Measurements from ENCODE around the gene NELFE. TPM values are rescaled to one million over a fixed set of nuclear protein-coding genes. Genes with fewer than 3 reads are reported as not detected.
"Not testable (repeated sequence)": the region's sequence is repeated elsewhere in the genome, so short reads cannot be mapped to it uniquely, and the experiment has no call there.

Gene NELFE
- total RNA-seq, 2 donors from 2014 or later, result 90.3 to 132 TPM

GRCh38 chr6:31908791-31909190 lies 50.0 kb downstream of the NELFE start:
- no peak overlapping the region for H3K4me3 ChIP-seq (ENCODE audit: low read length)
- H3K27me3 ChIP-seq (ENCODE audit: control insufficient read depth, insufficient read depth, low read length, poor library complexity, severe bottlenecking), result no peaks in the 10 kb centered on the region
- no peaks in the 10 kb centered on the region for H3K9me3 ChIP-seq (ENCODE audit: control insufficient read depth, low read length)
- H3K4me1 Mint-ChIP-seq, result peaks cover 9% of the 10 kb centered on the region
- no peak for DNase-seq
- H3K27me3 Mint-ChIP-seq (ENCODE audit: insufficient read depth), result peaks cover 3% of the 10 kb centered on the region
- peaks cover 2% of the 10 kb centered on the region for H3K4me1 ChIP-seq (ENCODE audit: control insufficient read depth, insufficient read depth, low read length)
- no peaks in the 10 kb centered on the region for H3K36me3 ChIP-seq (ENCODE audit: control insufficient read depth, insufficient read depth, low read length)
- no peak overlapping the region for H3K27ac ChIP-seq (ENCODE audit: low read depth, low read length)
- H3K4me3 Mint-ChIP-seq, result no peak overlapping the region
- no peaks in the 10 kb centered on the region for H3K9me3 Mint-ChIP-seq
- no peaks in the 10 kb centered on the region for H3K36me3 Mint-ChIP-seq (ENCODE audit: low read depth)
- H3K27ac Mint-ChIP-seq, result no peak overlapping the region
- no peak for TF ChIP-seq CTCF (conservative IDR thresholded peaks at IDR 0.05)
- no peak overlapping the region for H3K9ac ChIP-seq (ENCODE audit: extremely low read depth, low read length, poor library complexity, severe bottlenecking)
- WGBS, 2 experiments (ENCODE audit: insufficient coverage in 1 of 2, insufficient read length in 1 of 2), result 92 to 94% methylated on average over 4 of the region's 4 CpGs

- not testable (repeated sequence) for H3K9me3 ChIP-seq (ENCODE audit: control insufficient read depth, low read length); H3K9ac ChIP-seq (ENCODE audit: extremely low read depth, low read length, poor library complexity, severe bottlenecking); H3K4me3 Mint-ChIP-seq; H3K27ac Mint-ChIP-seq; H3K9me3 Mint-ChIP-seq; H3K27me3 Mint-ChIP-seq (ENCODE audit: insufficient read depth); DNase-seq; H3K27ac ChIP-seq (ENCODE audit: low read depth, low read length); H3K27me3 ChIP-seq (ENCODE audit: control insufficient read depth, insufficient read depth, low read length, poor library complexity, severe bottlenecking); H3K36me3 Mint-ChIP-seq (ENCODE audit: low read depth); H3K4me1 ChIP-seq (ENCODE audit: control insufficient read depth, insufficient read depth, low read length); H3K36me3 ChIP-seq (ENCODE audit: control insufficient read depth, insufficient read depth, low read length); H3K4me3 ChIP-seq (ENCODE audit: low read length)
- WGBS, 2 experiments (ENCODE audit: insufficient coverage in 1 of 2, insufficient read length in 1 of 2), result 98% methylated on average over 5 of the region's 5 CpGs; no CpG with 5 or more reads in 1 of the 2 experiments
- H3K4me1 Mint-ChIP-seq, result peaks cover 12% of the 10 kb centered on the region
These were observed 50.5 kb downstream of the NELFE start for GRCh38 chr6:31908255-31908654.

GRCh38 chr6:31907158-31907813 lies 51.5 kb downstream of the NELFE start:
- Mint-ChIP-seq H3K36me3 (ENCODE audit: low read depth) (no peaks in the 10 kb centered on the region), H3K27ac (no peak overlapping the region), H3K9me3 (no peaks in the 10 kb centered on the region), H3K4me3 (no peak overlapping the region), H3K27me3 (ENCODE audit: insufficient read depth) (peaks cover 2% of the 10 kb centered on the region), H3K4me1 (peaks cover 20% of the 10 kb centered on the region)
- Histone ChIP-seq H3K4me1 (ENCODE audit: control insufficient read depth, insufficient read depth, low read length) (peaks cover 2% of the 10 kb centered on the region), H3K27ac (ENCODE audit: low read depth, low read length) (no peak overlapping the region), H3K9me3 (ENCODE audit: control insufficient read depth, low read length) (no peaks in the 10 kb centered on the region), H3K27me3 (ENCODE audit: control insufficient read depth, insufficient read depth, low read length, poor library complexity, severe bottlenecking) (no peaks in the 10 kb centered on the region), H3K4me3 (ENCODE audit: low read length) (no peak overlapping the region), H3K36me3 (ENCODE audit: control insufficient read depth, insufficient read depth, low read length) (no peaks in the 10 kb centered on the region), H3K9ac (ENCODE audit: extremely low read depth, low read length, poor library complexity, severe bottlenecking) (no peak overlapping the region)
- no peak for DNase-seq
- WGBS, 2 experiments (ENCODE audit: insufficient coverage in 1 of 2, insufficient read length in 1 of 2), result 95 to 100% methylated on average over 3 to 7 of the region's 7 CpGs
- no peak for TF ChIP-seq CTCF (conservative IDR thresholded peaks at IDR 0.05)

GRCh38 chr6:31906727-31907126 lies 52.0 kb downstream of the NELFE start:
- H3K27ac ChIP-seq (ENCODE audit: low read depth, low read length); H3K9me3 Mint-ChIP-seq; H3K4me3 ChIP-seq (ENCODE audit: low read length); H3K27ac Mint-ChIP-seq; H3K27me3 Mint-ChIP-seq (ENCODE audit: insufficient read depth); H3K27me3 ChIP-seq (ENCODE audit: control insufficient read depth, insufficient read depth, low read length, poor library complexity, severe bottlenecking); DNase-seq; H3K36me3 Mint-ChIP-seq (ENCODE audit: low read depth); H3K9me3 ChIP-seq (ENCODE audit: control insufficient read depth, low read length); H3K4me1 ChIP-seq (ENCODE audit: control insufficient read depth, insufficient read depth, low read length); H3K9ac ChIP-seq (ENCODE audit: extremely low read depth, low read length, poor library complexity, severe bottlenecking); H3K4me3 Mint-ChIP-seq; H3K36me3 ChIP-seq (ENCODE audit: control insufficient read depth, insufficient read depth, low read length): not testable (repeated sequence)
- WGBS, 2 experiments (ENCODE audit: insufficient coverage in 1 of 2, insufficient read length in 1 of 2), result 90 to 92% methylated on average over 7 to 8 of the region's 8 CpGs
- peaks cover 20% of the 10 kb centered on the region for H3K4me1 Mint-ChIP-seq
